Vagina (tissue), 2 donors: ENCODE results near the gene ZSCAN18.

Experiments
- CTCF ChIP-seq, 3 experiments: fragments of 450-650 bp in 2 of 3; fragments of 200-600 bp in 1 of 3; sonication (generic) in 1 of 3; IDR thresholded peaks; one replicate each; pipeline ENCODE4 v1.5.1; 2017 to 2019; ENCODE audit warnings: antibody characterized with exemption in 3 of 3, mild to moderate bottlenecking in 2 of 3, moderate library complexity in 2 of 3
- POLR2A ChIP-seq, 2 donors: fragments of 450-650 bp; IDR thresholded peaks; one replicate each; pipeline ENCODE4 v1.6.1; 2017; ENCODE audit warnings: antibody characterized with exemption in 2 of 2, mild to moderate bottlenecking in 2 of 2, moderate library complexity in 2 of 2

DNA sequence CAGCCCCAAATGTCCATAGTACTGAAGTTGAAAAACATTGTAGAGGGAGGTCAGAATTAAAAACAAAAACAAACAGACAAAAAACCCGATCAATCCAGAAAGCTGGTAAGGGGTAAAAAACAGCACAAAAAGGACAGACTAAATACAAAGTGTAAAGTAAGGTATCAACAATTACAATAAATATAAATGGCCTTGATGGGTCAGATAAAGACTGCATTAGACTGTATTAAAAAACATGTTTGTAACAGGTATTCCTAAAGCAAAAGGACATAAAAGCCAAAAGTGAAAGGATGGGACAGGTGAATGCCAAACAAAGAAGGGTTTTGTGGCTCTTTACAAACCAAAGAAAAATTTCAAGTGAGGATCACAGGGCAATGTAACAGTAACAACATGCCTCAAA, 36.2 kb upstream of the ZSCAN18 start:
- TF ChIP-seq CTCF (IDR thresholded peaks at IDR 0.05) (no peak), POLR2A (IDR thresholded peaks at IDR 0.05) (no peak)
